Esophagus (tissue), 2 donors: Measurements from ENCODE around the gene RAI14. TPM values are rescaled to one million over a fixed set of nuclear protein-coding genes. Genes with fewer than 3 reads are reported as not detected.
A peak's percentile ranks its signal among the peaks of the same experiment; 100 is the strongest.

Source experiments
- H3K27ac ChIP-seq, 2 donors: one replicate each; pipeline ENCODE4 v1.5.1; 2013; ENCODE audit warnings: low read depth in 2 of 2, mild to moderate bottlenecking in 2 of 2, inconsistent platforms in 1 of 2, low read length in 1 of 2, moderate library complexity in 1 of 2
- H3K27me3 ChIP-seq, 2 donors: one replicate each; pipeline ENCODE4 v1.6.1; 2013; ENCODE audit warnings: low read length in 2 of 2, control low read depth in 1 of 2, mild to moderate bottlenecking in 1 of 2; ENCODE audit not compliant: insufficient read depth in 2 of 2, control insufficient read depth in 1 of 2
- H3K36me3 ChIP-seq, 2 donors: one replicate each; pipeline ENCODE4 v1.6.1; 2013; ENCODE audit warnings: low read length in 1 of 2; ENCODE audit not compliant: control insufficient read depth in 2 of 2, insufficient read depth in 2 of 2
- H3K4me1 ChIP-seq, 2 donors: one replicate each; pipeline ENCODE4 v1.6.1; 2013; ENCODE audit warnings: low read length in 1 of 2; ENCODE audit not compliant: control insufficient read depth in 2 of 2, insufficient read depth in 2 of 2
- H3K4me3 ChIP-seq, 2 donors: one replicate each; pipeline ENCODE4 v1.5.1; 2013; ENCODE audit warnings: low read length in 2 of 2, mild to moderate bottlenecking in 2 of 2, low read depth in 1 of 2, moderate library complexity in 1 of 2
- H3K9me3 ChIP-seq, 2 donors: one replicate each; pipeline ENCODE4 v1.6.1; 2013; ENCODE audit warnings: mild to moderate bottlenecking in 2 of 2, low read depth in 1 of 2, low read length in 1 of 2, moderate library complexity in 1 of 2; ENCODE audit not compliant: control insufficient read depth in 2 of 2, insufficient read depth in 1 of 2
- WGBS, 2 donors: extraction: QIAGEN DNeasy Blood & Tissue Kit; methylation state at CpG; one replicate each; pipeline ENCODE4 v1.1.7; 2013; 5-methylcytosine and 5-hydroxymethylcytosine counted together
- polyA plus RNA-seq, 2 donors: library from polyadenylated mRNA; stranded (reverse); fragments of 200-250 nt; gene quantifications; one replicate each; pipeline ENCODE4 v1.2.3, GENCODE V29; 2013
- donor health status: healthy with polysubstance abuse.
- donor health status: Bipolar disorder and iron deficiency.

RAI14 gene
- polyA plus RNA-seq, 2 donors, result 2.1 to 3.4 TPM

DNA sequence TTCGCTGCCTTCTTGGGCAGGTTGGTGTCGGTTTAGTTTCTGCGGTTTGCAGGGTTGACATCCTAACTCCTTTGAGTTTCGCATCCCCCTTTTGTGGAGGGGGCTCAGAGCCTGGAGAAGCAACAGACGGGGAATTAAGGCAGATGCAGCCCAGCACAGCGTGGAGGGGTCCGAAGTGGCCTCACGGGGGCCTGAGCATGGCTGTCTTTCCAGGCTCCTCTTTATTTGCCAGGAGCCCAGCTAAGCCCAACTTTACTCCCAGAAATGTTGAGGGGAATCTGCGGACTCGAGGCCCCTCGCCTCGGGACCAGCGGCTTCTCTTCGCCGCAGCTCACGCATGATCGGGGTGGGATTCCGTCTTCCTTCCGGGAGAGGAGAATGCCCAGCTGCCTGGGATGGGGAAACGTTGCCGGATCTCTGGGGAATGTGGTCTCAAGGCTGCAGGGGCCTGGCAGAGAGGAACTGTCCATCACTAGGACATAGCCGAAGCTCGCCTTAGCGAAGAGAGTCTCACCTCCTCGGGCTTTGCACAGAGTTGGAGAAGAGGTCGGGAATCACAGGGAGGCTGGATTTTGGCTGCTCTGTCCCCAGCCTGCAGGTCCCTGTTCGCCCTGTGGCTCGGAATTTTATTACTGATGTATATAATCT, 1.3 kb downstream of the RAI14 start:
- no peaks in the 10 kb centered on the region for H3K36me3 ChIP-seq
- peak overlapping the region; percentile 79 to 84 for H3K27ac ChIP-seq
- H3K27me3 ChIP-seq, result no peaks in the 10 kb centered on the region
- H3K9me3 ChIP-seq, result no peaks in the 10 kb centered on the region
- 3 to 6% methylated on average over 28 of the region's 28 CpGs for WGBS, 2 donors
- peaks cover 0 to 2% of the 10 kb centered on the region in 2 donors for H3K4me1 ChIP-seq
- peak overlapping the region; percentile 54 to 83 for H3K4me3 ChIP-seq

- H3K4me3 ChIP-seq, result peak overlapping the region in 1 of 2 donors; percentile 54
- H3K4me1 ChIP-seq, result peaks cover 0 to 2% of the 10 kb centered on the region in 2 donors
- no peaks in the 10 kb centered on the region for H3K27me3 ChIP-seq
- no peak overlapping the region for H3K27ac ChIP-seq
- 50 to 54% methylated on average over 4 of the region's 4 CpGs for WGBS, 2 donors
- no peaks in the 10 kb centered on the region for H3K9me3 ChIP-seq
- no peaks in the 10 kb centered on the region for H3K36me3 ChIP-seq
Measured at GRCh38 chr5:34657988-34658387, 1.9 kb downstream of the RAI14 start.

DNA sequence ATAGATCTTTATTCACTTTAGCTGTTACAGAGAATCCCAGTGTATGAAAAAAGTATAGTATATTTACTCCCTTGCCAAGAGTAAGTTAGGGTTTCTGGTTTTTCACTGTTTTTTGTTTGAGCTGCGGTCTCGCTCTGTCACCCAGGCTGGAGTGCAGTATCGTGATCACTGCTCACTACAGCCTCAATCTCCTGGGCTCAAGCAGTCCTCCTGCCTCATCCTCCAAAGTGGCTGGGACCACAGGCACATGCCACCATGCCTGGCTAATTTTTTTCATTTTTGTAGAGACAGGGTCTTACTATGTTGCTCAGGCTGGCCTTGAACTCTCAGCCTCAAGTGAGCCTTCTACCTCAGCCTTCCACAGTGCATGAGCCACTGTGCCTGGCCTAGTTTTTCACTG, 3.0 kb downstream of the RAI14 start:
- no peak overlapping the region for H3K27ac ChIP-seq
- WGBS, 2 donors, result 94 to 97% methylated on average over 3 of the region's 3 CpGs
- no peak overlapping the region for H3K4me3 ChIP-seq
- no peaks in the 10 kb centered on the region for H3K36me3 ChIP-seq
- peaks cover 0 to 2% of the 10 kb centered on the region in 2 donors for H3K4me1 ChIP-seq
- H3K27me3 ChIP-seq, result no peaks in the 10 kb centered on the region
- no peaks in the 10 kb centered on the region for H3K9me3 ChIP-seq

DNA sequence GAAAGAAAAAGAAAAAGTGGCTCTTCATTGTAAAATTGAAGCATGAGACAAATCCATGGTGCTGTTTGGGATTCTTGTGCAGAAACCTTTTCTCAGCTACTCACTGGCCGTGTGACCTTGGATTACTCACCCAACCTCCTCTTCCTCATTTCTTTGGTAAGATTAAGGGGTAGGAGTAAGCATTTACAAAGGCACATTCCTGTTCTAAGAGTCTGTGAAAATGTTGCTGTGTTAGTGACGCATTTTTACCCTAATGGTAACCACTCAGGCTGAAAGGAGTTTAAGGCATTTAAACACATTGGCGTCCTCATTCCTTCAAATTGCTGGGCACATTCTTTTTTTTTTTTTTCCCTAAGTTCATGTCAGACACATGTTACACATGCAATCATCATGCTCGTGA, 4.3 kb downstream of the RAI14 start:
- 87 to 88% methylated on average over 4 of the region's 4 CpGs for WGBS, 2 donors
- Histone ChIP-seq H3K4me1 (peaks cover 0 to 2% of the 10 kb centered on the region in 2 donors), H3K9me3 (no peaks in the 10 kb centered on the region), H3K4me3 (no peak overlapping the region), H3K27ac (no peak overlapping the region), H3K27me3 (no peaks in the 10 kb centered on the region), H3K36me3 (no peaks in the 10 kb centered on the region)

DNA sequence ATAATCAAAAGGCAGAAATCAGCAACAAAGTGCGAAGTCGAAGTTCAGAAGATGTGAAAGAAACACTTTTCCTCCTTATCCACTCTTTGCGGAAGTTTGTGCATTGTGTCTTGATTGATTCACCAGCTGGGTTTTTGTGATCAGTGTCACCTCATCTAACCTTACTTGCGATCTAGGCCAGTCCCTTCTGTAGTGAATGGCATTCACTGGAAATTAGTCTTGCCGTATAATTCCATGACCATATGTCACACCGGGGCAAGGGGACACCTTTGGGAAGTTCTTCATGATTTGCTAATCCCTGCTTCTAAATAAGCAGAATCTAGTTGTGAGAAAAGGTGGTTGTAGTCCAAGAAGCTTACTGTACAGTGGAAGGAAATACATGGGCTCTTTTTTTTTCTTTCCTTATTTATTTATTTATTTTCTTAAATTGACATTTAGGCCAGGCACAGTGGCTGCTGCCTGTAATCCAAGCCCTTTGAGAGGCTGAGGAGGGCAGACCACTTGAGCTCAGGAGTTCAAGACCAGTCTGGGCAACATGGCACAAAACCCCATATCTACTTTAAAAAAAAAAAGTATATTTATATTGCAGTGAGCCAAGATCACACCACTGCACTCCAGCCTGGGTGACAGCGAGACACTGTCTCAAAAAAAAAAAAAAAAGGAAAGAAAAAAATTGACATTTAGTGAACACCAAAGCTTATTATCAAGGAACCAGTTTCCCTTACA, 7.8 kb downstream of the RAI14 start:
- Histone ChIP-seq H3K36me3 (no peaks in the 10 kb centered on the region), H3K4me1 (peaks cover 2 to 3% of the 10 kb centered on the region in 2 donors), H3K4me3 (no peak overlapping the region), H3K27me3 (no peaks in the 10 kb centered on the region), H3K27ac (no peak overlapping the region), H3K9me3 (no peaks in the 10 kb centered on the region)
- WGBS, 2 donors, result 92 to 95% methylated on average over 7 of the region's 7 CpGs

DNA sequence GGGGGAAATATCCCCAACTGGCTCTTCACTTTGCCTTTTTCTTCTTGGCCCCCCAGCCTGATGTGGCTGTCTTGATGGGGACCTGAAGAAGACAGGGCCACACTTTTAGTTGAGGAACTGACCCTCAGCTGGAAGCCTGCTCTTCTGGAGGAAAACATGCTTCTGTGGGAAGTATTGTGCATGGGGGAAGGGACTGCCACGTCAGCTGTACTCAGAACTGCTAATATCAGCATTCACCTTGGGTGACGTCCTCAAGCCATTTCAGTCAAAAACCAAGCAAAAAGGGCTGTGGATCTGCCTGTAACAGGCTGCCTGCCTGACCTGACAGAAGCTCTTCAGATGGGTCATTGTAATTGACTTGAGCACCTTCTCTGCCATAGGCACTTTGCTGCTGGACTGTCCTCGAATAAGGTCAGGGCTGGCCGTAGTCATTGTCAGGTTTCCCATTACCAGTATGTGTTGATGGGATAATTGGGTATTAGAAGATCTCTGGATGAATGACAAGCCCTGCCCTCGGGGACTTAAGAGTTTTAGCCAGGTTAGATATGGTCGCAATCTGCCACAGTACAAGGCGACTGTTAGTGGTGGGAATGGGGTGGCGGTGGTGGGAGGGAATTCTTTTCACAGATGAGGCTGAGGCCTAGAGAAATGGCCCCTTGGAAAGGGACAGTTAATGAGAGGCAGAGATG, 10.4 kb downstream of the RAI14 start:
- Histone ChIP-seq H3K27ac (no peak overlapping the region), H3K4me3 (no peak overlapping the region), H3K36me3 (no peaks in the 10 kb centered on the region), H3K9me3 (no peaks in the 10 kb centered on the region), H3K4me1 (peaks cover 0 to 3% of the 10 kb centered on the region in 2 donors), H3K27me3 (no peaks in the 10 kb centered on the region)
- WGBS, 2 donors, result 89 to 91% methylated on average over 8 of the region's 8 CpGs

DNA sequence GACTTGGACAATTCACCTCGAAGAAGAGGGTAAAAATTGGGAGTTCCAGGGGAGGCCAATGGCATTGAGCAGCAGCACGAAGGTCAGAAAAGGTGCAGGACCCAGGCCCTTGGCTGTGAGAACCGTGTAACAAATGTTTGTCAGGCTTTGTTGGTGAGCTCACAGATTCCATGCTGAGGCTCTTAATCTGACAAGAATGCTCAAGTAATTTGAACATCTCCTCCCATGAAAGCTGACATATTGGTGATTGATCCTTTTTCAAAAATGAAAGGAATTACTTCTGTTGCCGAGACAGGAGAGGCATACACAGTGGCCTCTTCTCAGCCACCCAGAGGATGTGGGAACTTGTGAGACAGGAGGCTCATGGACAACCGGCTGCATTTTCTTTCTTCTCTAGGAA, 11.6 kb downstream of the RAI14 start:
- WGBS, 2 donors, result 82 to 83% methylated on average over 5 of the region's 5 CpGs
- Histone ChIP-seq H3K9me3 (no peaks in the 10 kb centered on the region), H3K4me1 (peaks cover 0 to 3% of the 10 kb centered on the region in 2 donors), H3K36me3 (no peaks in the 10 kb centered on the region), H3K4me3 (no peak overlapping the region), H3K27ac (no peak overlapping the region), H3K27me3 (no peaks in the 10 kb centered on the region)

GRCh38 chr5:34669931-34670516, 13.9 kb downstream of the RAI14 start:
- no peaks in the 10 kb centered on the region for H3K9me3 ChIP-seq
- WGBS, 2 donors, result 62 to 66% methylated on average over 7 of the region's 7 CpGs
- no peaks in the 10 kb centered on the region for H3K27me3 ChIP-seq
- H3K4me3 ChIP-seq, result no peak overlapping the region
- no peak overlapping the region for H3K27ac ChIP-seq
- no peaks in the 10 kb centered on the region for H3K36me3 ChIP-seq
- peaks cover 2 to 8% of the 10 kb centered on the region in 2 donors for H3K4me1 ChIP-seq

DNA sequence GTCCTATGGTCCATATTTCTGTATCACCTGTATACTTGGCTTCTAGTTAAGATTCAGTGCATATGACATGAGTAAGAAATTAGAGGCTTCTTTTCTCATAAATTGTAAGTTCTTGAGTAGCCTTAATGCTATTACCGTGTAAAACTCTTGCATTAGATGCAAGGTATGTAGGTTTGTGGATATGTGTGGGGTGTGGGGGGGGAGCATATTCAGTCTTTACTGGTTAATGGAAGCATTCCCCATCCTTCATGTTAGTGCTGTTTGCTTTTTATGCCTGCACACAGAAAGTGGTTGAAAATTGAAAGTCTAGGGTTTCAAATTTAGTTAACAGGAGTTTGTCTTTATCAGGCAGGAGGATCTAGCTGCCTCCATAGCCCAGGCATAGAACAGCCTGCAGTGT, 16.1 kb downstream of the RAI14 start:
- Histone ChIP-seq H3K27me3 (no peaks in the 10 kb centered on the region), H3K9me3 (no peaks in the 10 kb centered on the region), H3K4me1 (peaks cover 2 to 4% of the 10 kb centered on the region in 2 donors), H3K36me3 (no peaks in the 10 kb centered on the region), H3K27ac (no peak overlapping the region), H3K4me3 (no peak overlapping the region)
- 95 to 97% methylated on average over 1 of the region's 1 CpG for WGBS, 2 donors
